Right lobe of liver (tissue), 6 donors: Measurements from ENCODE around the gene EDDM3A. TPM values are rescaled to one million over a fixed set of nuclear protein-coding genes. Genes with fewer than 3 reads are reported as not detected.
"Not testable (repeated sequence)": the region's sequence is repeated elsewhere in the genome, so short reads cannot be mapped to it uniquely, and the experiment has no call there.

Experiments used
- ATAC-seq, 4 donors: fragments of 200-7000 bp; cut with Tn5 transposase; one replicate each; pipeline ENCODE4 v1.9.1; 2020; ENCODE audit warnings: mild to moderate bottlenecking in 4 of 4, moderate library complexity in 4 of 4
- DNase-seq, 3 donors: peaks; one replicate each; pipeline ENCODE4 v3.0.0-alpha.2; 2020
- H3K27ac ChIP-seq, 3 donors: fragments of 200-600 bp; one replicate each; pipeline ENCODE4 v1.8.0; 2022
- H3K27me3 ChIP-seq, 2 donors: fragments of 200-600 bp; one replicate each; pipeline ENCODE4 v1.8.0; 2022
- H3K36me3 ChIP-seq, 4 donors: fragments of 200-600 bp; sonication (generic) in 1 of 4; one replicate each; pipeline versions ENCODE4 v1.5.1 to v1.8.0; 2017 to 2022; ENCODE audit warnings: control low read depth in 1 of 4
- H3K4me1 ChIP-seq, 4 donors: fragments of 200-600 bp; sonication (generic) in 1 of 4; one replicate each; pipeline versions ENCODE4 v1.5.1 to v1.8.0; 2017 to 2022; ENCODE audit warnings: control low read depth in 1 of 4
- H3K4me3 ChIP-seq, 3 donors: fragments of 200-600 bp; one replicate each; pipeline ENCODE4 v1.8.0; 2022
- H3K9me3 ChIP-seq, 4 donors: fragments of 200-600 bp; sonication (generic) in 1 of 4; one replicate each; pipeline versions ENCODE4 v1.5.1 to v1.8.0; 2017 to 2022; ENCODE audit warnings: control low read depth in 1 of 4
- CTCF ChIP-seq, 4 donors: fragments of 200-600 bp in 3 of 4; fragments of 450-650 bp in 1 of 4; IDR thresholded peaks; one replicate each; pipeline versions ENCODE4 v1.5.1 to v1.8.0; 2016 to 2022; ENCODE audit warnings: antibody characterized with exemption in 4 of 4, mild to moderate bottlenecking in 2 of 4
- POLR2A ChIP-seq: fragments of 450-650 bp; IDR thresholded peaks from one replicate; pipeline ENCODE4 v1.6.1; 2017; ENCODE audit warnings: antibody characterized with exemption, mild to moderate bottlenecking
- WGBS: methylation state at CpG from one replicate; pipeline ENCODE4 v1.1.6; 2018; ENCODE audit warnings: low coverage, low lambda C conversion rate; ENCODE audit not compliant: insufficient coverage; ENCODE audit errors: missing lambda C conversion rate; 5-methylcytosine and 5-hydroxymethylcytosine counted together
- intact Hi-C, 2 donors: fragments of 100-400 bp; cut with DNase I; formaldehyde crosslinking; loops; one replicate each; pipeline versions ENCODE4 v1.11.2 to v1.14.1; 2022
- total RNA-seq, 6 experiments: library from RNA; depleted of rRNA in 2 of 6; stranded (reverse); fragments of >200 nt in 2 of 6; fragmentation: NEBNext Ultra II Directional in 3 of 6; extraction: Animal tissue kit (Norgen Biotek cat#: 25700) in 3 of 6; gene quantifications; one replicate each; pipeline versions ENCODE4 v1.1.0 to v1.2.4, GENCODE V29; 2016 to 2023
- donor health status: DM: no; HTN: yes; CAD: no.
- donor health status: DM: no; HTN: no; CAD: no.
- donor health status: DM: no; HTN: no; CAD: no.
- donor health status: DM: no; HTN: yes; CAD: no.
- donor health status: DM: no; HTN: yes; CAD: no.

The EDDM3A gene
- total RNA-seq, 6 experiments from 2014 or later = not detected

- ATAC-seq (no peak), DNase-seq (no peak)
- intact Hi-C loops = no loop called here
- WGBS = 54% methylated on average over 4 of the region's 6 CpGs
- Histone ChIP-seq H3K4me1 (peaks cover 0 to 5% (median 0%) of the 10 kb centered on the region in 4 donors), H3K9me3 (no peaks in the 10 kb centered on the region), H3K4me3 (no peak overlapping the region), H3K36me3 (no peaks in the 10 kb centered on the region), H3K27ac (no peak overlapping the region), H3K27me3 (no peaks in the 10 kb centered on the region)
- TF ChIP-seq POLR2A = no peak
- no peak for TF ChIP-seq CTCF (IDR thresholded peaks at IDR 0.05)
Measured at GRCh38 chr14:20755037-20755436, 9.3 kb downstream of the EDDM3A start.

- H3K27me3 ChIP-seq = no peaks in the 10 kb centered on the region
- intact Hi-C loops = no loop called here
- H3K4me1 ChIP-seq = peaks cover 0 to 5% (median 0%) of the 10 kb centered on the region in 4 donors
- no peak overlapping the region for H3K27ac ChIP-seq
- no peaks in the 10 kb centered on the region for H3K9me3 ChIP-seq
- no peaks in the 10 kb centered on the region for H3K36me3 ChIP-seq
- ATAC-seq (peak in 1 of 4 donors; percentile 28), DNase-seq (no peak)
- WGBS = 59% methylated on average over 3 of the region's 4 CpGs
- no peak overlapping the region for H3K4me3 ChIP-seq
- TF ChIP-seq POLR2A (no peak), CTCF (IDR thresholded peaks at IDR 0.05) (peak; percentile 9 to 33 (median 18))
Measured at GRCh38 chr14:20757965-20758364, 12.3 kb downstream of the EDDM3A start.

DNA sequence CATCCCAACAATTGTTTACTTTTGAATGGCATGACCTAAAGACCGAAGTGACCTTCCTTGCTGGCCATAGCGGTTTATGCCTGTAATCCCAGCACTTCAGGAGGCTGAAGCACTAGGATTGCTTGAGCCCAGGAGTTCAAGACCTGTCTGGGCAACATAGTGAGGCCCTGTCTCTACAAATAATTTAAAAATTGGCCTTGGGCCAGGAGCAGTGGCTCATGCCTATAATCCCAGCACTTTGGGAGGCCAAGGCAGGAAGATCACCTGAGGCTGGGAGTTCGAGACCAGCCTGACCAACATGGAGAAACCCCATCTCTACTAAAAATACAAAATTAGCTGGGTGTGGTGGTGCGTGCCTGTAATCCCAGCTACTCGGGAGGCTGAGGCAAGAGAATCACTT lies 13.8 kb downstream of the EDDM3A start:
- H3K9me3 ChIP-seq, H3K4me3 ChIP-seq, H3K27me3 ChIP-seq, H3K36me3 ChIP-seq, intact Hi-C loops, DNase-seq, H3K4me1 ChIP-seq, H3K27ac ChIP-seq, ATAC-seq: not testable (repeated sequence)
- 80% methylated on average over 2 of the region's 5 CpGs for WGBS

- intact Hi-C loops = no loop called here
- Histone ChIP-seq H3K36me3 (no peaks in the 10 kb centered on the region), H3K4me3 (no peak overlapping the region), H3K27me3 (no peaks in the 10 kb centered on the region), H3K27ac (no peak overlapping the region), H3K9me3 (no peaks in the 10 kb centered on the region), H3K4me1 (no peaks in the 10 kb centered on the region)
- TF ChIP-seq CTCF (IDR thresholded peaks at IDR 0.05) = no peak
- TF ChIP-seq POLR2A = no peak
- DNase-seq (no peak), ATAC-seq (no peak)
Measured at GRCh38 chr14:20760950-20761349, 15.3 kb downstream of the EDDM3A start.

DNA sequence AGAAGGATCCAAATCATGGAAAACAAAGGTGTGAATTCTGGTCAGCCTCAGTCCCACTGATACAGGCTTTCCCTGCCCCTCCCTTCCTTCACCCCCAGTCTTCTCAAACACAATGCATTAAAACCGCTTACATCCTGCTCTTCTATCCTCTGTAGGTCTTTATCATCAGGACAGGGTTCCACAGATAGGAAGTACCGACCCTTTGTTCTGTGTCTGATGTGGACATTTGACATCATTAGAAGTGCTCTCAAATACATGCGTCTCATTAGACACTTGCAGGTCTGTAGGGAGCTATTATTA lies 22.9 kb downstream of the EDDM3A start:
- WGBS = 51% methylated on average over 3 of the region's 3 CpGs
- H3K36me3 ChIP-seq = no peaks in the 10 kb centered on the region
- no peak for TF ChIP-seq CTCF (IDR thresholded peaks at IDR 0.05)
- TF ChIP-seq POLR2A = no peak
- ATAC-seq (no peak), DNase-seq (no peak)
- no peak overlapping the region for H3K27ac ChIP-seq
- no peak overlapping the region for H3K4me3 ChIP-seq
- no peaks in the 10 kb centered on the region for H3K9me3 ChIP-seq
- intact Hi-C loops = no loop called here
- no peaks in the 10 kb centered on the region for H3K4me1 ChIP-seq
- no peaks in the 10 kb centered on the region for H3K27me3 ChIP-seq
